ENCODE data around the gene KDM6B.

KDM6B gene

DNA sequence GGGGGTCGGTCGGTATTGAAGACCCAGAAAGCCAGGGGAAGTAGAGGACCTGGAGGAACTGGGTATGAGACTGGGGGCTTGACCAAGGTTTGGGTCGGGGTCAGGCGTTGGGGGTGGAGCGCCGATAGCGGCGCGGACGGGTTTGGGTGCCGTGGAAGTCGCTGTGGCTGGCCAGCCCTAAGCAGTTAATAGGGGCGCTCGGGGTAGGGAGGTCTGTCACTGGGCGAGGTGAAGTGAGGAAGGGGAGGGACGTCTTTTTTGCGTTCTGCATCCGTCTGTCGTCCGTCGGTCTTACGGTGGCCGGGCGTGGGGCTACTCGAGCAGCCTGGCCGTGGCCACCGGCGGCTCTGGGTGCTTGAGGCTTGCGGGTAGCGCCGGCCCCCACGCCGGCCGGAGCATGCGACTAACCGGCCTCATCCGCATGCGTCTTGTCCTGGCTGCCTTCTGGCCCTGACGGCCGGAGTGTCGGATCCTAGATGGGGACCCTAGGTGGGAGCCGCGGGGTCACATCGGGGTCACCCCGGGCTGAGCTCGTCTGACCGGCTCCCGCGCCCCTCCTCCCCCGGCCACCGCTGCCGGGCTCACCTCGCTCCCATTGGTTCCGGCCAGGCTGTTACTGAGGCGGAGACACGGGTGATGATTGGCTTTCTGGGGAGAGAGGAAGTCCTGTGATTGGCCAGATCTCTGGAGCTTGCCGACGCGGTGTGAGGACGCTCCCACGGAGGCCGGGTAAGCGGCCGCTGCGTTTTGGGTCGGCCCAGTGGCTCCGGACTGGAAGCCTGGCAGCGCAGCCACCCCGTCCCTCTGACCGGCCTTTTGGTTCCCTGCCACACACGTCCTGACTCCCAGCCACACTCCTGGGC, 10.5 kb downstream of the KDM6B start:
- no peaks in the 10 kb centered on the region for H3K9me3 ChIP-seq (ENCODE audit: insufficient read depth, low read depth, low read length)
- H3K4me1 ChIP-seq (ENCODE audit: insufficient read depth, low read length) = 0 out of 2 replicates have a peak, but pooled peaks cover 3% of the 10 kb centered on the region
- peaks cover 1% of the 10 kb centered on the region; the same call in 1 of the 2 replicates for H3K36me3 ChIP-seq (ENCODE audit: insufficient read depth, low read depth, low read length)
- H3K27ac ChIP-seq (ENCODE audit: low read length) = no peak overlapping the region
- H3K4me3 ChIP-seq (ENCODE audit: low read length) = peak overlapping the region; percentile 92
- peaks cover 49% of the 10 kb centered on the region for H3K27me3 ChIP-seq (ENCODE audit: insufficient read depth, low read length)
- peak overlapping the region; percentile 52; the same call in 1 of the 2 replicates for H3K9ac ChIP-seq (ENCODE audit: low read depth, low read length)

DNA sequence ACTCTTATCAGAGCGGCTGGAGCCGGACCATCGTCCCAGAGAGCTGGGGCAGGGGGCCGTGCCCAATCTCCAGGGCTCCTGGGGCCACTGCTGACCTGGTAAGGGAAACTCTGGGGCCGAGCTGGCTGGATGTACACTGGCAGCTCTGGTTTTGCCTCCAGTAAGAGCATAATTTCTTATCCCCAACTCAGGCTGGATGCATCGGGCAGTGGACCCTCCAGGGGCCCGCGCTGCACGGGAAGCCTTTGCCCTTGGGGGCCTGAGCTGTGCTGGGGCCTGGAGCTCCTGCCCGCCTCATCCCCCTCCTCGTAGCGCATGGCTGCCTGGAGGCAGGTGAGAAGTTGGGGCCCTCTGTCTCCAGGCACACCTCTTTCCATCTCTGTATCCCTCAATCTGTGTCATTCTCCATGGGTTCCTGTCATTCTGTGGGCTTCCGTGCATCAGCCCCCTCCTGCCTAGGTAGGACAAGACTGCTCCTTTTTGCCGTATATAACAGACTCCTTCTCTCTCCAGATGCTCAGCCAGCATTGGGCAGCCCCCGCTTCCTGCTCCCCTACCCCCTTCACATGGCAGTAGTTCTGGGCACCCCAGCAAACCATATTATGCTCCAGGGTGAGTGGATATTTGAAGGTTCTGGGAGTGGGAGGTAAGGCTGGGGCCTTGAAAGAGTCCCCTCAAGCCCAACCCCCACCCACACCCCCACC, 11.5 kb downstream of the KDM6B start:
- Histone ChIP-seq H3K9ac (ENCODE audit: low read depth, low read length) (no peak overlapping the region), H3K27me3 (ENCODE audit: insufficient read depth, low read length) (peaks cover 39% of the 10 kb centered on the region), H3K27ac (ENCODE audit: low read length) (no peak overlapping the region), H3K4me1 (ENCODE audit: insufficient read depth, low read length) (0 out of 2 replicates have a peak, but pooled peaks cover 3% of the 10 kb centered on the region), H3K9me3 (ENCODE audit: insufficient read depth, low read depth, low read length) (no peaks in the 10 kb centered on the region), H3K4me3 (ENCODE audit: low read length) (peak overlapping the region; percentile 92; the same call in 1 of the 2 replicates), H3K36me3 (ENCODE audit: insufficient read depth, low read depth, low read length) (peaks cover 8% of the 10 kb centered on the region; the same call in 1 of the 2 replicates)

DNA sequence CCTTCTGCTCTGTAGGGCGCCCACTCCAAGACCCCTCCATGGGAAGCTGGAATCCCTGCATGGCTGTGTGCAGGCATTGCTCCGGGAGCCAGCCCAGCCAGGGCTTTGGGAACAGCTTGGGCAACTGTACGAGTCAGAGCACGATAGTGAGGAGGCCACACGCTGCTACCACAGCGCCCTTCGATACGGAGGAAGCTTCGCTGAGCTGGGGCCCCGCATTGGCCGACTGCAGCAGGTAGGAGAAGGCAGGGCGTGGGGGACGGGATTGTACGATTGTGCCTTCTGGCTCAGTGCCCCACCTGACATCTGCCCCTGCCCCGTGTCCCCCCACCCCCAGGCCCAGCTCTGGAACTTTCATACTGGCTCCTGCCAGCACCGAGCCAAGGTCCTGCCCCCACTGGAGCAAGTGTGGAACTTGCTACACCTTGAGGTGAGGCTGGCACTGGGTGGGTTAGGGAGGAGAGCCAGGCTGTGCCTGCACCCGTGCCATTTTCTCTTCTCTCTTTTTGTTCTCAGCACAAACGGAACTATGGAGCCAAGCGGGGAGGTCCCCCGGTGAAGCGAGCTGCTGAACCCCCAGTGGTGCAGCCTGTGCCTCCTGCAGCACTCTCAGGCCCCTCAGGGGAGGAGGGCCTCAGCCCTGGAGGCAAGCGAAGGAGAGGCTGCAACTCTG, 12.2 kb downstream of the KDM6B start:
- Histone ChIP-seq H3K27ac (ENCODE audit: low read length) (no peak overlapping the region), H3K27me3 (ENCODE audit: insufficient read depth, low read length) (peaks cover 38% of the 10 kb centered on the region), H3K9me3 (ENCODE audit: insufficient read depth, low read depth, low read length) (no peaks in the 10 kb centered on the region), H3K9ac (ENCODE audit: low read depth, low read length) (no peak overlapping the region), H3K4me3 (ENCODE audit: low read length) (no peak overlapping the region), H3K4me1 (ENCODE audit: insufficient read depth, low read length) (0 out of 2 replicates have a peak, but pooled peaks cover under 1% of the 10 kb centered on the region), H3K36me3 (ENCODE audit: insufficient read depth, low read depth, low read length) (peaks cover 8% of the 10 kb centered on the region; the same call in 1 of the 2 replicates)

DNA sequence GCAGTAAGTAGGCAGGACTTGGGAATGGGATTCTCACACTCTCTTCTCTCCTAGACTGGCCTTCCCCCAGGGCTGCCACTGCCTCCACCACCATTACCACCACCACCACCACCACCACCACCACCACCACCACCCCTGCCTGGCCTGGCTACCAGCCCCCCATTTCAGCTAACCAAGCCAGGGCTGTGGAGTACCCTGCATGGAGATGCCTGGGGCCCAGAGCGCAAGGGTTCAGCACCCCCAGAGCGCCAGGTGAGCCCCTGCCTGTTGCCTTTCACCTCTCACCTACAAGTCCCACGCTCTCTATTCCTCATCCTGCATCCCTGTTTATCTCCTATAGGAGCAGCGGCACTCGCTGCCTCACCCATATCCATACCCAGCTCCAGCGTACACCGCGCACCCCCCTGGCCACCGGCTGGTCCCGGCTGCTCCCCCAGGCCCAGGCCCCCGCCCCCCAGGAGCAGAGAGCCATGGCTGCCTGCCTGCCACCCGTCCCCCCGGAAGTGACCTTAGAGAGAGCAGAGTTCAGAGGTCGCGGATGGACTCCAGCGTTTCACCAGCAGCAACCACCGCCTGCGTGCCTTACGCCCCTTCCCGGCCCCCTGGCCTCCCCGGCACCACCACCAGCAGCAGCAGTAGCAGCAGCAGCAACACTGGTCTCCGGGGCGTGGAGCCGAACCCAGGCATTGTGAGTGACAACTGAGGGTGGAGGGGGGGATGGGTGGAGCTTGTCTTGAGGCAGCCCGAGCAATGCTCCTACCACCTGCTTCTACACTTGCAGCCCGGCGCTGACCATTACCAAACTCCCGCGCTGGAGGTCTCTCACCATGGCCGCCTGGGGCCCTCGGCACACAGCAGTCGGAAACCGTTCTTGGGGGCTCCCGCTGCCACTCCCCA, 13.0 kb downstream of the KDM6B start:
- Histone ChIP-seq H3K9ac (ENCODE audit: low read depth, low read length) (no peak overlapping the region), H3K9me3 (ENCODE audit: insufficient read depth, low read depth, low read length) (no peaks in the 10 kb centered on the region), H3K4me3 (ENCODE audit: low read length) (no peak overlapping the region), H3K27me3 (ENCODE audit: insufficient read depth, low read length) (peaks cover 37% of the 10 kb centered on the region), H3K36me3 (ENCODE audit: insufficient read depth, low read depth, low read length) (peaks cover 8% of the 10 kb centered on the region; the same call in 1 of the 2 replicates), H3K4me1 (ENCODE audit: insufficient read depth, low read length) (no peaks in the 10 kb centered on the region), H3K27ac (ENCODE audit: low read length) (no peak overlapping the region)

DNA sequence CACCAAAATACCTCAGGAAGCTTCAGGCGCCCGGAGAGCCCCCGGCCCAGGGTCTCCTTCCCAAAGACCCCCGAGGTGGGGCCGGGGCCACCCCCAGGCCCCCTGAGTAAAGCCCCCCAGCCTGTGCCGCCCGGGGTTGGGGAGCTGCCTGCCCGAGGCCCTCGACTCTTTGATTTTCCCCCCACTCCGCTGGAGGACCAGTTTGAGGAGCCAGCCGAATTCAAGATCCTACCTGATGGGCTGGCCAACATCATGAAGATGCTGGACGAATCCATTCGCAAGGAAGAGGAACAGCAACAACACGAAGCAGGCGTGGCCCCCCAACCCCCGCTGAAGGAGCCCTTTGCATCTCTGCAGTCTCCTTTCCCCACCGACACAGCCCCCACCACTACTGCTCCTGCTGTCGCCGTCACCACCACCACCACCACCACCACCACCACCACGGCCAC, 14.1 kb downstream of the KDM6B start:
- H3K36me3 ChIP-seq (ENCODE audit: insufficient read depth, low read depth, low read length) = peaks cover 8% of the 10 kb centered on the region; the same call in 1 of the 2 replicates
- no peaks in the 10 kb centered on the region for H3K4me1 ChIP-seq (ENCODE audit: insufficient read depth, low read length)
- H3K27ac ChIP-seq (ENCODE audit: low read length) = no peak overlapping the region
- peaks cover 38% of the 10 kb centered on the region for H3K27me3 ChIP-seq (ENCODE audit: insufficient read depth, low read length)
- H3K4me3 ChIP-seq (ENCODE audit: low read length) = no peak overlapping the region
- H3K9ac ChIP-seq (ENCODE audit: low read depth, low read length) = no peak overlapping the region
- no peaks in the 10 kb centered on the region for H3K9me3 ChIP-seq (ENCODE audit: insufficient read depth, low read depth, low read length)

DNA sequence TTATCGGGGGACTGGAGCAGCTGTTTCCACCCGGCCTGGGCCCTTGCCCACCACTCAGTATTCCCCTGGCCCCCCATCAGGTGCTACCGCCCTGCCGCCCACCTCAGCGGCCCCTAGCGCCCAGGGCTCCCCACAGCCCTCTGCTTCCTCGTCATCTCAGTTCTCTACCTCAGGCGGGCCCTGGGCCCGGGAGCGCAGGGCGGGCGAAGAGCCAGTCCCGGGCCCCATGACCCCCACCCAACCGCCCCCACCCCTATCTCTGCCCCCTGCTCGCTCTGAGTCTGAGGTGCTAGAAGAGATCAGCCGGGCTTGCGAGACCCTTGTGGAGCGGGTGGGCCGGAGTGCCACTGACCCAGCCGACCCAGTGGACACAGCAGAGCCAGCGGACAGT, 14.7 kb downstream of the KDM6B start:
- no peak overlapping the region for H3K4me3 ChIP-seq (ENCODE audit: low read length)
- H3K9me3 ChIP-seq (ENCODE audit: insufficient read depth, low read depth, low read length) = no peaks in the 10 kb centered on the region
- peaks cover 8% of the 10 kb centered on the region; the same call in 1 of the 2 replicates for H3K36me3 ChIP-seq (ENCODE audit: insufficient read depth, low read depth, low read length)
- peaks cover 41% of the 10 kb centered on the region for H3K27me3 ChIP-seq (ENCODE audit: insufficient read depth, low read length)
- H3K4me1 ChIP-seq (ENCODE audit: insufficient read depth, low read length) = peaks cover under 1% of the 10 kb centered on the region; the same call in 1 of the 2 replicates
- no peak overlapping the region for H3K27ac ChIP-seq (ENCODE audit: low read length)
- no peak overlapping the region for H3K9ac ChIP-seq (ENCODE audit: low read depth, low read length)

DNA sequence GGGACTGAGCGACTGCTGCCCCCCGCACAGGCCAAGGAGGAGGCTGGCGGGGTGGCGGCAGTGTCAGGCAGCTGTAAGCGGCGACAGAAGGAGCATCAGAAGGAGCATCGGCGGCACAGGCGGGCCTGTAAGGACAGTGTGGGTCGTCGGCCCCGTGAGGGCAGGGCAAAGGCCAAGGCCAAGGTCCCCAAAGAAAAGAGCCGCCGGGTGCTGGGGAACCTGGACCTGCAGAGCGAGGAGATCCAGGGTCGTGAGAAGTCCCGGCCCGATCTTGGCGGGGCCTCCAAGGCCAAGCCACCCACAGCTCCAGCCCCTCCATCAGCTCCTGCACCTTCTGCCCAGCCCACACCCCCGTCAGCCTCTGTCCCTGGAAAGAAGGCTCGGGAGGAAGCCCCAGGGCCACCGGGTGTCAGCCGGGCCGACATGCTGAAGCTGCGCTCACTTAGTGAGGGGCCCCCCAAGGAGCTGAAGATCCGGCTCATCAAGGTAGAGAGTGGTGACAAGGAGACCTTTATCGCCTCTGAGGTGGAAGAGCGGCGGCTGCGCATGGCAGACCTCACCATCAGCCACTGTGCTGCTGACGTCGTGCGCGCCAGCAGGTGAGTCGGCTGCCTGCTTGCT, 15.2 kb downstream of the KDM6B start:
- peaks cover 8% of the 10 kb centered on the region; the same call in 1 of the 2 replicates for H3K36me3 ChIP-seq (ENCODE audit: insufficient read depth, low read depth, low read length)
- H3K4me1 ChIP-seq (ENCODE audit: insufficient read depth, low read length) = peaks cover 2% of the 10 kb centered on the region; the same call in 1 of the 2 replicates
- H3K9ac ChIP-seq (ENCODE audit: low read depth, low read length) = no peak overlapping the region
- H3K27me3 ChIP-seq (ENCODE audit: insufficient read depth, low read length) = peaks cover 42% of the 10 kb centered on the region
- no peak overlapping the region for H3K27ac ChIP-seq (ENCODE audit: low read length)
- no peaks in the 10 kb centered on the region for H3K9me3 ChIP-seq (ENCODE audit: insufficient read depth, low read depth, low read length)
- H3K4me3 ChIP-seq (ENCODE audit: low read length) = no peak overlapping the region

DNA sequence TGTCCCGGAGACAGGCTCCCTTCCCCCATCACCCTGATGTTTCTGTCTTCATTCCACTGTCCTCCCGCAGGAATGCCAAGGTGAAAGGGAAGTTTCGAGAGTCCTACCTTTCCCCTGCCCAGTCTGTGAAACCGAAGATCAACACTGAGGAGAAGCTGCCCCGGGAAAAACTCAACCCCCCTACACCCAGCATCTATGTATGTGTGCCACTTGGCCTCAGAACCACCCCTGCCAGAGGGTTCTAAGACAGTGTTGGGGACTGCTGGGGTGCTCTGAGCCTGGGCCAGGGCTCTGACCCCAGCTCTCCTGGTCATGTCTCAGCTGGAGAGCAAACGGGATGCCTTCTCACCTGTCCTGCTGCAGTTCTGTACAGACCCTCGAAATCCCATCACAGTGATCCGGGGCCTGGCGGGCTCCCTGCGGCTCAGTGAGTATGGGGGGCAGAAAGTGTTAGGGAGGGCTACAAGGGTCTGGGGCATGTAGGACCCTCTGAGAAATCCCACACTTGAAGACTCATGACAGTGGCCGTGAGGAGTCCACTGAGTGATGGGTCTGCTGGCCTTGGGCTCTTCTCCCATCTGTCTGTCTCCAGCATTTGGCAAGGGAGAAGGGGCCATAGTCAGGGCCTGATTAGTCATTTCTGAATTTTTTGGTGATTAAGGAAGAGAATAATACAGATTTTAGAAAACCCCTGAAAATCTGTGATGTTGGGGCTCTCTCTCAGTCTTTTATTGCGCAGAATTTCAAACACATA, 15.9 kb downstream of the KDM6B start:
- no peak overlapping the region for H3K4me3 ChIP-seq (ENCODE audit: low read length)
- H3K36me3 ChIP-seq (ENCODE audit: insufficient read depth, low read depth, low read length) = peaks cover 8% of the 10 kb centered on the region; the same call in 1 of the 2 replicates
- no peak overlapping the region for H3K9ac ChIP-seq (ENCODE audit: low read depth, low read length)
- no peaks in the 10 kb centered on the region for H3K9me3 ChIP-seq (ENCODE audit: insufficient read depth, low read depth, low read length)
- peaks cover 46% of the 10 kb centered on the region for H3K27me3 ChIP-seq (ENCODE audit: insufficient read depth, low read length)
- H3K4me1 ChIP-seq (ENCODE audit: insufficient read depth, low read length) = peaks cover 5% of the 10 kb centered on the region; the same call in 1 of the 2 replicates
- H3K27ac ChIP-seq (ENCODE audit: low read length) = no peak overlapping the region

DNA sequence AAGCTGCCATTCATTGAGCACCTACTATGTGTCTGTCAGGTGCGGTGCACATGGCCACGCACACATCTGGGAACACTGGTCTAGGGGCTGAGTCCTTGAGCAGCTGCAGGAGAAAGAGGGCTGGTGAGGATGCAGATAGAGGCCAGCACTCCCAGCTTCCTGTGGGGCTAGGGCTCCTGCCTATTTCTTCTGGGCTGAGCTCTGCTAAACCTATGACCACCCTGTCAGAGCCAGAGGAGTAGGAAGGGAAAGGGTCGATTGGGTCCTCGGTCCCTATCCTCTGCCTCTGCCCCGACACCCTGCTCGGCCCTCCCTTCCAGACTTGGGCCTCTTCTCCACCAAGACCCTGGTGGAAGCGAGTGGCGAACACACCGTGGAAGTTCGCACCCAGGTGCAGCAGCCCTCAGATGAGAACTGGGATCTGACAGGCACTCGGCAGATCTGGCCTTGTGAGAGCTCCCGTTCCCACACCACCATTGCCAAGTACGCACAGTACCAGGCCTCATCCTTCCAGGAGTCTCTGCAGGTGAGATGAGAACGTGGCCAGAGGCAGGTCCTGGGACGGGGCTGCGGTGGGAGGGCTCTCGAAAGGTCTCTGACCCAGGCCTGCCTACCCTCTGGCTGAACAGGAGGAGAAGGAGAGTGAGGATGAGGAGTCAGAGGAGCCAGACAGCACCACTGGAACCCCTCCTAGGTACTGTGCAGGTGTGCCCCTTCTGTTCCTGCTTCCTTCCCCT, 16.9 kb downstream of the KDM6B start:
- Histone ChIP-seq H3K4me1 (ENCODE audit: insufficient read depth, low read length) (peaks cover 10% of the 10 kb centered on the region; the same call in 1 of the 2 replicates), H3K9me3 (ENCODE audit: insufficient read depth, low read depth, low read length) (no peaks in the 10 kb centered on the region), H3K27me3 (ENCODE audit: insufficient read depth, low read length) (peaks cover 48% of the 10 kb centered on the region), H3K36me3 (ENCODE audit: insufficient read depth, low read depth, low read length) (peaks cover 8% of the 10 kb centered on the region; the same call in 1 of the 2 replicates), H3K9ac (ENCODE audit: low read depth, low read length) (no peak overlapping the region; the same call in 1 of the 2 replicates), H3K4me3 (ENCODE audit: low read length) (peak overlapping the region; percentile 82), H3K27ac (ENCODE audit: low read length) (no peak overlapping the region)

All from iPS-20b (cell line).